Measurements from ENCODE around the gene SLC24A3. TPM values are rescaled to one million over a fixed set of nuclear protein-coding genes. Genes with fewer than 3 reads are reported as not detected.

The SLC24A3 gene
- total RNA-seq, 1 experiment from 2014 or later, result not detected

GRCh38 chr20:19285436-19285835, 73.0 kb downstream of the SLC24A3 start:
- H3K9me3 ChIP-seq (ENCODE audit: insufficient read depth, low read depth), result no peaks in the 10 kb centered on the region
- peaks cover 15% of the 10 kb centered on the region for H3K27me3 ChIP-seq (ENCODE audit: insufficient read depth, low read depth)
- no TSS peak for BruUV-seq (replicated peaks)
- H3K27ac ChIP-seq, result no peak overlapping the region
- no peak overlapping the region for H2AFZ ChIP-seq
- no peaks in the 10 kb centered on the region for H3K36me3 ChIP-seq (ENCODE audit: low read depth)
- TF ChIP-seq CTCF (conservative IDR thresholded peaks at IDR 0.05), result no peak
- no peak for TF ChIP-seq EZH2 (IDR thresholded peaks at IDR 0.05; ENCODE audit: low read depth)
- no peaks in the 10 kb centered on the region for H3K4me1 ChIP-seq (replicated peaks; ENCODE audit: insufficient read depth)
- no peaks in the 10 kb centered on the region for H3F3A ChIP-seq (ENCODE audit: insufficient read depth, low read depth)
- POLR2A ChIA-PET (ENCODE audit: unreplicated experiment), result no interaction called here
- no peak overlapping the region for H3K4me2 ChIP-seq
- H3K4me3 ChIP-seq, result no peak overlapping the region
- no peaks in the 10 kb centered on the region for H3K79me2 ChIP-seq (ENCODE audit: low read depth)
- DNase-seq, result no peak
- no peaks in the 10 kb centered on the region for H4K20me1 ChIP-seq (ENCODE audit: insufficient read depth)
- CTCF ChIA-PET, result no interaction called here
- H3K9me2 ChIP-seq (ENCODE audit: insufficient read depth), result no peaks in the 10 kb centered on the region
- intact Hi-C loops (cut with micrococcal nuclease; ENCODE audit: unreplicated experiment), result no loop called here

- intact Hi-C loops (cut with micrococcal nuclease; ENCODE audit: unreplicated experiment), result no loop called here
- TF ChIP-seq EZH2 (IDR thresholded peaks at IDR 0.05; ENCODE audit: low read depth) (no peak), CTCF (conservative IDR thresholded peaks at IDR 0.05) (no peak)
- no TSS peak for BruUV-seq (replicated peaks)
- H3K4me1 ChIP-seq (replicated peaks; ENCODE audit: insufficient read depth), result no peaks in the 10 kb centered on the region
- no peaks in the 10 kb centered on the region; the same call in 1 of the 2 replicates for H3K27me3 ChIP-seq (ENCODE audit: insufficient read depth, low read depth)
- H3K27ac ChIP-seq, result no peak overlapping the region
- no peak overlapping the region for H3K4me2 ChIP-seq
- no peaks in the 10 kb centered on the region for H4K20me1 ChIP-seq (ENCODE audit: insufficient read depth)
- ChIA-PET CTCF (no interaction called here), POLR2A (ENCODE audit: unreplicated experiment) (no interaction called here)
- H3K79me2 ChIP-seq (ENCODE audit: low read depth), result no peaks in the 10 kb centered on the region
- DNase-seq, result no peak
- H3K36me3 ChIP-seq (ENCODE audit: low read depth), result no peaks in the 10 kb centered on the region
- no peak overlapping the region for H2AFZ ChIP-seq
- no peak overlapping the region for H3K4me3 ChIP-seq
- H3F3A ChIP-seq (ENCODE audit: insufficient read depth, low read depth), result no peaks in the 10 kb centered on the region
- H3K9me2 ChIP-seq (ENCODE audit: insufficient read depth), result no peaks in the 10 kb centered on the region
- no peaks in the 10 kb centered on the region for H3K9me3 ChIP-seq (ENCODE audit: insufficient read depth, low read depth)
Measured at GRCh38 chr20:19288061-19288460, 75.6 kb downstream of the SLC24A3 start.

- Histone ChIP-seq H3F3A (ENCODE audit: insufficient read depth, low read depth) (no peaks in the 10 kb centered on the region), H3K4me2 (no peak overlapping the region), H3K27ac (no peak overlapping the region), H3K27me3 (ENCODE audit: insufficient read depth, low read depth) (no peaks in the 10 kb centered on the region; the same call in 1 of the 2 replicates), H3K9me3 (ENCODE audit: insufficient read depth, low read depth) (no peaks in the 10 kb centered on the region), H2AFZ (no peak overlapping the region), H3K36me3 (ENCODE audit: low read depth) (no peaks in the 10 kb centered on the region), H3K79me2 (ENCODE audit: low read depth) (no peaks in the 10 kb centered on the region), H3K4me1 (replicated peaks; ENCODE audit: insufficient read depth) (no peaks in the 10 kb centered on the region), H3K9me2 (ENCODE audit: insufficient read depth) (no peaks in the 10 kb centered on the region), H4K20me1 (ENCODE audit: insufficient read depth) (no peaks in the 10 kb centered on the region), H3K4me3 (no peak overlapping the region)
- ChIA-PET POLR2A (ENCODE audit: unreplicated experiment) (no interaction called here), CTCF (no interaction called here)
- no TSS peak for BruUV-seq (replicated peaks)
- no peak for DNase-seq
- no peak for TF ChIP-seq EZH2 (IDR thresholded peaks at IDR 0.05; ENCODE audit: low read depth)
- TF ChIP-seq CTCF (conservative IDR thresholded peaks at IDR 0.05), result no peak
- intact Hi-C loops (cut with micrococcal nuclease; ENCODE audit: unreplicated experiment), result no loop called here
Measured at GRCh38 chr20:19288636-19289035, 76.2 kb downstream of the SLC24A3 start.

All from PC-9 (cell line).